HG03097 (cell line): ENCODE measurements around the gene HOPX.
"Not testable (repeated sequence)": the region's sequence is repeated elsewhere in the genome, so short reads cannot be mapped to it uniquely, and the experiment has no call there.

ENCODE experiments used
- ATAC-seq: cut with Tn5 transposase; IDR thresholded peaks from one replicate; pipeline ENCODE4 v1.9.1; 2021; ENCODE audit not compliant: unreplicated experiment, low FRiP score

HOPX gene

DNA sequence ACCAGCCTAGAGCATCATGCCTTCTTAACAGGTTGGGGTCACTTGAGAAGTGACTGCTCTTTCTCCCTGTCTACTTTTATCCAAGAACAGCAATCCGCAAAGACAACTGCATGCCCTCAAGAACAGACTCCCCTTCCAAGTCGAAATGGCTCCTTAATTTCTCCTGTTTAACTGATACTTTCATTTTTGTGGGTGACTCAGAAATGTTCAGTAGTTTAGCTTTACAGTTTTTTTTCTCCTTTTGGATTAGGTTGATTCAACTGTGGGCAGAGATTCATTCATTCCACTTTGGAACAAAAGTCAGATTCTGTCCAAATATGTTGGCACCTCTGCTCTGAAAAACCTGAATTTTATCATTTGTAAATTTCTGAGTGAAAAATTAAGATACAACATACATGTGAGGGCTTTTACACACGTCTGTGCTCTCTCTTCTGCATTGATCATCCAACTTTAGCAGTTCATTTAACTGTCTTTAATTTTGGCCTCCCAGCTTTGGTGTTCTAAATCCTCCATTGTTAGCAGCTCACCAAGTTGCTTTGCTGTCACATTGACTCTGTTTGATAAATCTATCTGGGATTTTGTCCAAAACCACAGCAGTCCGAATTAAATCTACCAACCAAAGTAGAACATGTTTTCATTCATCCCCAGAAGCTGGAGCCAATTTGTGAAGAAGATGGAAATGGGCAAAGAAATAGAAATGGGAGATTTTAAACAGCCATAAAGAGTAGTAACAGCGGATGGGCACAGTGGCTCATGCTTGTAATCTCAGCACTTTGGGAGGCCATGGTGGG lies 50.0 kb downstream of the HOPX start:
- no peak for ATAC-seq

DNA sequence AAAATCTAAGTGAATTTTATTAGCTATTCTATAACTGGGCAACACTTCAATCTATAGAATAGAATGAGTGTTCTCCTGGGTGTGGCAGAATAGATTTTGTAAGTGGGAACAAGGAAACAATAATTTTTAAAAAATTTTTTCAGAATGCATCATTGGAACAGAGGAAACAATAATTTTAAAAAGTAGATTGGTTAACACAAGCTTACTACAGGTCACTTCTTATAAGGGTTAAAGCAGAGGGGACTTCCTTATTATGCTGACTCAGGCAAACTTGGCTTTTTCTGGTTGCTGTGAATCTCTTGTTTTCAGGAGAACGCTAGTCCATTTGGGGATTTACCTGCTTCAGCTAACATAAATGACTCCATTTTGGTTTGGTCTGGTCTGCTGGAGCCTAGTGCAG lies 52.5 kb downstream of the HOPX start:
- no peak for ATAC-seq

DNA sequence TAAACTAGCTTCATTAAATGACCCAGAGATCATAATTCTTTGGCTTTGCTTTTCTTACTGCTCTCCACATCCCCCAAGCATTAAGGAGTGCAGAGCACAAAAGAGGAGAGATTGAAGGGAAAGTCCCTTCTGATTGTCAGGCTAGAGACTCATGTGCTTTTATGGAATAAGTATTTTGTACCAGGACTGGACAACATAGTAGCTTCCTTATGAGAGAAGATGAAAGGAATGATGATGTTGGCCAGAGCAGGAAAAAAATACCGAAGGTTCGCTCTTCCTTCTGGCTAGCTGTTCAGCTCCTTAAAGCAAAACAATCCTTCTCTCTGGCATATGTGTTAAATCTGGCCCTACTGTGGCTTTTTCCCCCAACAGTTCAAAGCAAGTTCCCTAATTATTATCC lies 53.1 kb downstream of the HOPX start:
- ATAC-seq: no peak

DNA sequence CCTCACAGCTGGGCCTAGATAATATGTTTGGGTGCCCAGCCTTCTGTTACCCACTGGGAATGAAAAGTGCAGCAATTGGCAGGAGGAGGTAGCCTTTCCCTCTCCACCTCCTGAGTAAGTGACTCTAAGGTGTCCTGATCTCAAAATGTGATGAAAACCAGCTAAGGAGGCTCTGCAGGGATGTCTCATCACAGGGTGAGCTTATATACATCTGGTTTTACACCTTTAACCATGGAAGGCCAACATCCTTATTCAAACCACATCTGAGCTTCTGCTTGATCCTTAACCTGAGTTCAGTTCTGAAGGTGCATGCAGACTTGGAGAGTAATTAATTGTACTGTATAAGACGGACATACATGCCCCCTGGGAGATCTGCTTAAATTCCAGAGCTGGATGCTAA lies 53.7 kb downstream of the HOPX start:
- ATAC-seq: no peak

DNA sequence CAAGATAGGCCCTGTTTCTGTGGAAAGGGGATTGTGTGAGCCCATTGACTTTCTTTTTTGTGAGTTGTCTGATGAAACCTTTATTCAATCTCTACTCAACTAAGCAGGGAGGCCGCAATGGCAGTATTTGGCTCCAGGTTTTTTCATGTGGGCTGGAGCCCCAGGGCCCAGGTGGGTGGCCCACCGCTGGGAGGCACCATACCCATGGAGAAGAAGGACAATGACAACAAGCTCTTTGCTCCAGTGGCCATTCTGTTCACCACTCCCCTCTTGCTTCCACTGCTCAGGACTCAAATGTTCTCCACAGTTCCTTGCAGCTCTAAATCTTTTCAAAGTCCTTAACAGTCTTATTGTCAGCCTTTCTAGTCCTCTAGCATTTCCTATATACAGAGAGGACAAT lies 54.1 kb downstream of the HOPX start:
- ATAC-seq: no peak

DNA sequence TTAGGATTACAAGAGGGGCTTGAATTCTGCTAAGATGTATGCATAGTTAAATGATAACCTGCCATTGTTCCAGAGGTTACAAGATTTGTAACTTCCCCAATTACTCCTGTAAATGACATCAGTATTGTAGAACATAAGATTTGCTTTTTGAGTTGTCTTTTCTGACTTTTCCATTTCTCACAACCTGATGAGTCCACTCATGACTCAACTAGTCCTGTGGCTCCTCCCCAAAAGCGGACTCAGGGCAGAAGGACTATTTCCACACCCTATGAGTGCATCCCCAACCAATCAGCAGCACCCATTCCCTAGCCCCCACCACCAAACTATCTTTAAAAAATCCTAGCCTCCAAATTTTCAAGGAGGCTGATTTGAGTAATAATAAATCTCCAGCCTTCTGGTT lies 54.7 kb downstream of the HOPX start:
- no peak for ATAC-seq

DNA sequence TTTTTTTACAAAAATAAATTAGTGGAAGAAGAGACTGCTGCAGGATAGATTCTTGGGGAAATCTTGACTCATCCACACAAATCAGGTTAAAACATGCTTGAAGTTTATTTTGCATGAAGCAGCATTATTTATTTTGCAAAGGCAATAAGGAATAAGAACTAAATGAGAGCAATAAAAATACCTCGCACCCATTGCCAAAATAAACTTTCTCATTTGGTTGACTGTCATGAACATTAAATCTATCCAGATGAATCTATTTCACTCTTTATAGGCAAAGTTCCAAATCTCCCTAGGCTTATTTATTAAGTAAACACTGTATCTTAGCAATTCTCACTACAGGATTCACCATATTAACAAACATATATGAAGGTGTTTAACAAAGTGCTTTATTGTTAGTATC lies 58.9 kb downstream of the HOPX start:
- no peak for ATAC-seq

DNA sequence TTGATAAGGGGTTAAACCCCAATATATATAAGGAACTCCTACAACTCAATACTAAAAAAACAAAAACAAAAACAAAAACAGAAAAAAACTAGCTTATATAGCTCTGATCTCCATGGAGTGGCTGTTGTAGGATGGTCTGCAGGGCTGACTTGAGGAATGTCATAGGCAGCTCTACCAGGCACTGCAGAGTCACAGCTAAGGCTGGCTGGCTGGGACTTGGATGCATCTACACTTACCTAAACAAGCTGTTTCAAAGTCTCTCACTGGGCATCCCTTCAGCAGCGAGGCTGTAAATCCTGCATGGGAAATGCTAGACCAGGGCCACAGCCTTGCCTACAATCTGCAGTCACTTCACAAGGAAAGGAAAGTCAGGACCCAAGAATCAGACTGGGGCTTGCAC lies 61.3 kb downstream of the HOPX start:
- no peak for ATAC-seq

DNA sequence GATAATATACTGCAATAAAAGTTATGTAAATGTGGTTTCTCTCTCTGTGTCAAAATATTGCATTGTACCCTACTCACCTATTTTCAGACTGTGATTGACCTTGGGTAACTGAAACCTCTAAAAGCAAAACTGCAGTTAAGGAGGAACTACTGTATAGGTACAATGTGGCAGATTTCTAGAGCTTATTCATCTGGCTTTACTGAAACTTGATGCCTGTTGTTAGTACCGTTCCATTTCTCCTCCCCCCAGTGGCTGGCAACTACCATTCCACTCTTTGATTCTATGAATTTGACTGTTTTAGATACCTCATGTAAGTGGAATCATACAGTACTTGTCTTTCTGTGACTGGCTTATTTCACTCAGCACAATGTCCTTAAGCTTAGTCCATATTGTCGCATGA lies 61.9 kb downstream of the HOPX start:
- ATAC-seq: no peak

DNA sequence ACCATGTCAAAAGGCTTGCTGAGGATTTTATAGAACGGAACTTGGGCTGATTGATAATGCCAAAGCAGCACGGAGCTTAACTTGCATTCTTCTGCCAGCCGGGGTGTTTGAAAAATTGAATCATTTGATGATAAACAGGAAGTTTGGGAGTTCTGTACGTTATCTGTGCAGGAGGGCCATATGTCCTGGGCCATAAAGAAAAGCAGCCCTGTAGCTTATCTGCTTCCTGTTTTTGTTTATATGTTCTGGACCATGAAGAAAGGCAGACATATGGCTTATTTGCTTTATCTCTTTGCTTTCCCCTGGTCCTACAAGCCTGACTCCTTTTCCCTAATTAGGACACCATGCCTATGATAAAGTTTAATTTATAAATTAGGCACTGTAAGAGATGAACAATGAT lies 62.4 kb downstream of the HOPX start:
- no peak for ATAC-seq

DNA sequence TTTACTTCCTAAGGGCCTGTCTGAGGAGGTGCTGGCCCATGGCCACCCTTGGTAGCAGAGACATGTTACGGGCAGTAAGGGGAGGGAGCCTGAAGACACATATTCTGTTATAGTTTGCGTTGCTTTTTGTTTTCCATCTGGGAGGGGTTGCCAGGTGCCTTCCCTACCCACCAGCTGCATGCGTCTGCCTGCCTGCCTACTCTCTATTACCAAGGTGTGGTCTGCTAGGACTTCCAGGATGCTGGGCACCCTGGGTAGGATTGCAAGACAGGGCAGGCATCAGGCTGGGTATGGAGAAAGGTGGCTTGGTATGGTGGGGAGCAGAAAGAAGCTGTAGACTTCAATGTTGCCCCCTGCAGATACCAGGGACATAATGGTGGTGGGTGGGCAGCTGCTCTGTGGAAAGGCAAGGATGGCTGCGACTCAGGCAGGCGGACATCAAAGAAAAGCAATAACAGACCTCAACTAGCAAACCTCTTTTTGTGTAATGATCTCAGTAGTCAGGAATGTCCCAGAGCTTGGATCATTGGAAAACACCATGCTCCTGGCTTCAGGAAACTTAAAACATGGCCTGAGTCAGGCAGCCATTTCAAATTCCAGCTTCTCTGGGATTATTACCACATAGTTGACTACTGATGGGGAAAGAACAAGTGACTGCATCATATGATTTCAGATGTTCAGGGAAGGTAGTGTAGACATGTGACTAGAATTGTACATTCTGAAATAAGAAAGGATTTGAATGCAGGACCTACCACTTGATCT lies 67.8 kb downstream of the HOPX start:
- no peak for ATAC-seq

DNA sequence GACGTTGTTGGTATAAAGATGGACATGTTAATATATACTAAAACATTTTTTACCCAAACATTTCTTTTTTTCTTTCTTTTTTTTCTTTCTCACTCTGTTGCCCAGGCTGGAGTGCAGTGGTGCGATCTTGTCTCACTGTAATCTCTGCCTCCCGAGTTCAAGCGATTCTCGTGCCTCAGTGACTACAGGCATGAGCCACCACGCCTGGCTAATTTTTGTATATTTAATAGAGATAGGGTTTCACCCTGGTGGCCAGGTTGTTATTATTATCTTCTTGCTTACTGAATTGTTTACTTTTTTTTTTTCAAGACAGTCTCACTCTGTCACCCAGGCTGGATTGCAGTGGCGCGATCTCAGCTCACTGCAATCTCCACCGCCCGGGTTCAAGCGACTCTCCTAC lies 68.8 kb downstream of the HOPX start:
- no peak for ATAC-seq

DNA sequence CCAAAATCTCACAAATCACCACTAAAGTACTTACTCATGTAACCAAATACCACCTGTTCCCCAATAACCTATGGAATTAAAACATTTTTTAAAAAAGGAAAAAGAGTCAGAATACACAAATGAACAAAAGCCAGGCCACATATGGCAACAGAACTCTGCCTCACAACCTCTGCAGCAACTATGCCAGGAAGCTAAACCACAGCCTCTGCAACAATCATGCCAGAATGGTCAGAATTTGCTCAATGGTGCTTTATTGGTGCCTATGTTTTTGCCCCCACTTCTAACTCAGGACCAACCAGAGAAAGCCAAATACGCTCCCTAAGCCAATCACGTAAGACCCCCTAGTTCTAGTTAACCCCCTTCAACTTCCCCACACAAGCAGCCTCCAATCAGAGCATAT lies 69.6 kb downstream of the HOPX start:
- ATAC-seq: no peak

DNA sequence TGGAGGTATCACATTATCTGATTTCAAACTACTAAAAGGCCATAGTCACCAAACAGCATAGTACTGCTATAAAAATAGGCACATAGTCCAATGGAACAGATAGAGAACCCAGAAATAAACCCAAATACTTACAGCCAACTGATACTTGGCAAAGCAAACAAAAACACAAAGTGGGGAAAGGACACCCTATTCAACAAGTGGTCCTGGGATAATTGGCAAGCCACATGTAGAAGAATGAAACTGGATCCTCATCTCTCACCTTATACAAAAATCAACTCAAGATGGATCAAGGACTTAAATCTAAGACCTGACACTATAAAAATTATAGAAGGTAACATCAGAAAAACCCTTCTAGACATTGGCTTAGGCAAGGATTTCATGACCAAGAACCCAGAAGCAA lies 70.9 kb downstream of the HOPX start:
- not testable (repeated sequence) for ATAC-seq

DNA sequence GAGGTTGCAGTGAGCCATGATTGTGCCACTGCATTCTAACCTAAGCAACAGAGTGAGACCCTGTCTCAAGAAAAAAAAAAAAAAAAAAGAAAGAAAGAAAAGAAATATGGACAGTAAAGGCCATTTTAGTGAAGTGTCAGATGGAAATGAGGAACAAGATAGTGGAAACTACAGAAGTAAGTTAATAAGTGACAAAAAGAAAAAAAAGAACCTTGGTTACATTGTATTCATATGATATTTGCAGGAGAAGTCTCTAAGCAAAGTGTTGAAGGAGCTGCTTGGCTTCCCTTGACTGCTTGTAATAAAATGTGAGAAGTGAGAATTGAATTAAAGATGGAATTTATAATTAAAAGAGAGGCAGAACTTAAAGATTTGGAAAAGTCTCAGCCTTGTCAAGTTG lies 73.2 kb downstream of the HOPX start:
- no peak for ATAC-seq

DNA sequence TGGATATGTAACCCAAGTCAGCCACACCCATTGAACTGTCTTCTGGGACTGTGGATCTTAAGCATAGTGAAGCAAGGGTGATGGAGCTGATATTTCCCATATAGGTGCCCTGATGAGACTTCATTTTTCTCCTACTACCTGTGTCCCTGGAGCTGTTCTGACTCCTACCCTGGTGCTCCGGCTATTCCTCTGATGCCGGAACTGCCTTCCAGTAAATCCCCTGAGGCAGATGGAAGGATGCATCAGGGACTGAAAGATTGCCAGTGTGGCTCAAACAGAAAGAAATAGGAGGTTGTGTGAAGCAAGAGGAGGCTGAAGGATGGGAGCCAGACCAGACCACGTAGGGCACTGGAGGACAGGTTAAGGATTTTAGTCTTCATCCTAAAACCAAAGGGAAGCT lies 74.7 kb downstream of the HOPX start:
- no peak for ATAC-seq

DNA sequence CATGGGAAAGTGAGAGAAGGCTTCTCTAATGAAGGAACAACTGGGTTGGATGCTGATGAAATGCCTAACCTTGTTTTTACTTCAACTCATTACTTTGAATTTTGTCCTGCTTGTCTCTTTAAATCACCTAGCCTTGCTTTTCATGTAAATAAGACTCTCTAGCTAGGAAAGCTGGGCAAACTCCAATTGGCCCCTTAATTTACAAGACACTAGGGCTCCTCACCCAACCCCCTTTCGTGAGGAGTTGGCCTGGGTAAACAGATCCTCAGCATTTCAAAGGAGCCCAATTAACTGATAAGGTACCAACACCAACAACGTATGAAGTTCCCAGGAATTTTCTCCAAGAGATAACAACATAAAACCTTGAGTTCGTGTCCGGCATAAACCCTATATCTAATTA lies 75.6 kb downstream of the HOPX start:
- ATAC-seq: not testable (repeated sequence)

DNA sequence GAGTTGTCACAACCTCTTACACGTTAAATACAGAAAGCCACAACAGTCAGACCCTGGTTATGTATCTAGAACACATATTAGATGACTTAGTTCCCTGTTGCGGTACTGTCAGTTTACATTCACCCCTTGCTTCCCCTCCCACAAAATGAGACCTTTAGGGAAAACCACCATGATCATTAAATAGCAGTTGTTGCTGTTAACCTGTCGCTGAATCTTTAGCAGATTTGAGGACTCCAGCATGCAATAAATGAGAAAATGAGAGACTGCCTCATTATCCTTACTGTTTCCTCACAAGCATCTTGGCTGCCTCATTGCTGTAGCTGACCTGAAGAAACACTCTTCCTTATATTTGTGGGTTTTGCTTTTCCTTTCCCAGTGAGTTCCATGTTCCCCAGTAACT lies 77.8 kb downstream of the HOPX start:
- no peak for ATAC-seq
